CD4-positive, alpha-beta T cell treated with Interleukin-17A for 4 hours (primary cell): ENCODE data around the gene LDB3.

ENCODE experiments used
- DNase-seq: peaks from one replicate; pipeline ENCODE4 v3.0.0-alpha.2; 2020; ENCODE audit warnings: mixed read lengths

Gene LDB3

DNA sequence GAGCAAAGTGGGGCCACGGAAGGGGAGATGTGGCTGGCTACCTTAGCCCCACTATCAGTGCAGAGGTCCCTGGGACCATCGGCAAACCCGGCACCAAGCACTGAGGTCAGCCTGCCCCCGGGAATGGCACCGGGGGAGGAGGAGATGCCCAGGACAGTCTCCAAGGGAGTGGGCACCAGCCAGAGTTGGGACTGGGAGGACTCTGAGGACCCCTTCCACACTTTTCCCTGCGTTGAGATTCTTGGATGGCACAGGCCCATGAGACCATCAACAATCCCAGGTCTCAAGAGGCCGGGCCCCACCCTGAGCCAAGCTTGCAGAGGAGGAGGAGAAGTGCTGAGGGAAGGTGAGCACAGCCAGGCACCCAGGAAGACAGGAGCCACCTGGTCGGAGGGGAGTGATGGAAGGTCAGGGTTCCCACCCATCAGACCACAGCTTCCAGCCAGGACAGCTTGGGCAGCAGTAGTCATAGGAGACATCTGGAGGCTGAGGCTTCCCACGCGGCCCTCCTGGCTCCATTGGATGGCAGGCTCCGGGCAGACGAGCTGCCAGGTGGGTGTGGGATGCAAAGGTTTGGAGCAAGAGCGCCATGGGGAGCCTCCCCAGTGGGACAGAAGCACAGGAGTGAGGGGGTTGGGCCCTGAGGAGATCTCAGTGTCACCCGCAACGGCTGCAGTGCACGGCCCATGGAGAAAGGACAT lies 16.5 kb upstream of the LDB3 start:
- DNase-seq, result no peak

DNA sequence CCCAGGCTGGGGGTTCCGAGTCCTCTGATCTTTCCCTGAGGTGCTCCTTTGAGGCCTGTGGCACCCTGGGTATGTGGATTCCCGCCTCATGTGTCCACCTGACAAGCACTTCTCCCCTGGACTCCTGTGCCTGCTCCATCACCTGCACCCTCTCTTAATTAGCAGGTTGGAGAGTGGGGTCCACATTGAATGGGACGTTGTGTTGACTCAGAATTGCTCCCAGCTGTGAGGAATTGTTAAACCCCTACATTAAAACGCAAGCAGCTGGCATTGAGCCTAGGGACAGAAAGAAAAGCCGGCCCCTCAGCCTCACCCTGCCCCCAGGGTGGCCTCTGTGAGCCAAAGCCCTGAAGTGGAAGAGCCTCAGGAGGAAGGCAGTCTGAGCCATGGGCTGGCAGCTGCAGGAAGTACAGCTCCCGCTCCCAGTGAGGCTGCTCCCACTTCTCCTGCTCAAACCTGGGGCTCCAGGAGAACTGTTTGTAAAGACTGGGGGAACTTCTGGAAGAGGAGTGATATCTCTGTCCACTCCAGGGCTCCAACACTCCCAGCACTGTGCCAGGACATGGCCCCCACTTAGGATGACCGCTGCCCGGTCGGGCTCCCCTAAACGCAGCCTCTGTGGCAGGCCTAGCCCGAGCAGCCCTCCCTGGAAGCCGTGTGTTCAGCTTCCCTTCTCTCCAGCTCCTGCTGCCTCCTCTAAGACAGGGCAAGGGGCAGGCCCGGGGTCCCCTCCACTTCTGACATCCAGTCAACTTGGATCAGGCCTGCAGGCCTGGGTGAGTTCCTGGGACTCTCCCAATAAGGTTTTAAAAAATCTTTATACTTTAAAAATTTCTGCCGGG lies 15.7 kb upstream of the LDB3 start:
- DNase-seq, result no peak

DNA sequence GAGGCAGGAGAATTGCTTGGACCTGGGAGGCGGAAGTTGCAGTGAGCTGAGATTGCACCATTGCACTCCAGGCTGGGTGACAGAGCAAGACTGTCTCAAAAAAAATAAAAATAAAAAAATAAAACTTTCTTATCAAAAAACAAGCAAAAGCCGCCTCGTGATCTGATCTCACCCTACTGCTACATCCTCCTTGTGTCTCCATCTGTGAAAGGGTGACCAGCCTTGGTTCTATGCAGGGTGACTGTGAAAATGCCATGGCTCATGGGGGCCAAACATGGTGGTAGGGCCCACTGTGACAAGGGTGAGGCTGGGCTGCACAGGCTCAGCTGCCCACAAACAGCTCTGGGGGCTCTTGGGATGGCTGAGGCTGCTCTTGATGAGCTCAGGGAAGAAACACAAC lies 14.9 kb upstream of the LDB3 start:
- DNase-seq, result no peak

DNA sequence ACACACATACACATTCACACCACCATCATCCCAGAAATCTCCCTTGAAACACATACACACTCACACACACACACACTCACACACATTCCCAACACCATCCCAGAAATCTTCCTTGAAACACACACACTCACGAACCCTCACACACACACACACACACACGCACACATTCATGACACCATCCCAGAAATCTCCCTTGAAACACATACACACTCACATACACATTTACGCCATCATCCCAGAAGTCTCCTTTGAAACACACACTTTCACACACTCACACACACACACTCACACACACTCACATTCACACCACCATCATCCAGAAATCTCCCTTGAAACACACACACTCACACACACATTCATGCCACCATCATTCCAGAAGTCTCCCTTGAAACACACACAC lies 14.3 kb upstream of the LDB3 start:
- no peak for DNase-seq

DNA sequence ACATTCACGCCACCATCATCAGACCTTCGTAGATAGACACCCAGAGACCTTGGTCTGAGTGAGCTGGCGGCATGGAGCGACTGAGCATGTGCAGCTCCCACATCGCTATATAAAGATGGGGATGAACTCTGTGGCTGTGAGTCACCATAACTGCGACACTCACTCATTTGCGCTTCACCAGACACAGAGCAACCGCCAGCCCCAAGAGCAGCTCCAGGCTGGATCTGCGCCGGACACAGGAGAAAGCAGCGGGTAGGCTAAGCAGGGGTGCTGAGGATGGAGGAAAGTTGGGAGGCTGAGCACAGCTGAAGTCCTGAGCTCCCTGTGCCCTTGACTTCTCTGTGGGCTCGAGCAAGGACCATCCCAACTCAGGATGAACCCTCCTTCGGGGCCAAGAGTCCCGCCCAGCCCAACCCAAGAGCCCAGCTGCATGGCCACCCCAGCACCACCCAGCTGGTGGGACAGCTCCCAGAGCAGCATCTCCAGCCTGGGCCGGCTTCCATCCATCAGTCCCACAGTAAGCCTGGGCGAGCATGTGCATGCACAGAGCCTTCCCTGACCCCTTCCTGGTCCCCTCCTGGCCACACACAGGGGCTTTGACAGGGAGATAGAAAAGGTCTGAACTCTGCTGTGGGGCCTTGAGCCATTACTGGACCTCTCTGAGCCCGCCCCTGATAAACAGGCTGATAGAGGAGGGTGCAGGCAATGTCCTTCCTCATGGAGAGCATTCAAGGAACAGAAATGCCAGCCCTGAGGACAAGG lies 13.7 kb upstream of the LDB3 start, which contains the start of gene OPN4:
Gene OPN4, plus strand, starts transcription at position 137 of the 762 bp plus-strand sequence. Its CDS starts 237 bp downstream, at position 374.
- no peak for DNase-seq

DNA sequence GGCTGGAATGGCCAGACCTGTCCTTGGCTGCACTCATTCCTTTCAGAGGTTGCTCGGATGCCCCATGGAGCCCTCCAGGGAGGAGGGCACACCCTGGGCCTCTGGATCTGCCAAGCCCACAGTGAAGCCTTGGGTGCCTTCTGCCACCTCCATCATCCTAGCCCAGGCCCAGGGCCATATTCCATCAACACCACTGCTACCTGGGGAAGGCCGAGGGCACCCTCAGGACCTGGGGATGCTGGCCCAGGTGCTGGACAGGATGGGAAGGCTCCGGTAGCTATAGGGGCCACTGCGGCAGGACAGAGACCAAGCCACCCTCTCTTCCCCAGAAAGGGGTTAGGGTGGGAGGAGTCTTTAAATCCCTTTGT lies 13.2 kb upstream of the LDB3 start:
- DNase-seq, result no peak

DNA sequence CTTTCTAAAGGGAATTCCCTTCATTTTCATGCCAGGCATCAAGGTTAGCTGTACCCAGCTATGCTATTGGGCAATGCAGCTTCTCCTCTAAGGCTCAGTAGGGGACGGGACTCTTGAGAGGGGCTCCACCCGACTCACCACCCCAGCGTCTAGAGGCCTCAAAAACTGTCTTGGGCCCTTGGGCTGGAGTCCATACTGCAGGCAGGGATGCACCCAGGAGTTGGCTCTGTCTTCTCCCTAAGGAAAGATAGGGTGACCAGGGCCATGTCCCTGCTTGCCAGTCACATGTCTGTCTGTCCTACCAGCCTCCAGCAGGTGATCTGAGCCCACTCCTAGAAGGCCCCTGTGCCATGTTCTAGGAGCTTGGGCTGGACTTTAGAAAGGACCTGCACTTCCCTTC lies 12.7 kb upstream of the LDB3 start:
- DNase-seq, result no peak

DNA sequence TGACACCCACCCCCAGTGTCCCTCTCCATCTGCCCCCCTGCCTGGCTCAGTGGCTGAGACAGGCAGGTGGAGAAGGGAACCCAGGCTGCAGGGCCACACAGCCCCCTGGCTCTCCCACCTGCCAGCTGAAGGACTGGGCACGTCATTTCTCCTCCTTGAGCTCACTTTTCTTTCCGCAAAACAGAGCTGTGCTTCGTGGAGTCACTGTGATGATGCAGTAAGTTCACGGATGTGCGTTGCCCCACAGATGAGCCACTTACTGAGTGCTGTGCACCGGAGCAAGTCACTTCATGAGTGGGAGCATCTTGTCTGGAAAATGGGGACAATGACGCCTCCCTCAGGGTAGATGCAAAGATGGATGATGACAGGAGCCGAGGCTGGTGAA lies 11.3 kb upstream of the LDB3 start:
- no peak for DNase-seq

DNA sequence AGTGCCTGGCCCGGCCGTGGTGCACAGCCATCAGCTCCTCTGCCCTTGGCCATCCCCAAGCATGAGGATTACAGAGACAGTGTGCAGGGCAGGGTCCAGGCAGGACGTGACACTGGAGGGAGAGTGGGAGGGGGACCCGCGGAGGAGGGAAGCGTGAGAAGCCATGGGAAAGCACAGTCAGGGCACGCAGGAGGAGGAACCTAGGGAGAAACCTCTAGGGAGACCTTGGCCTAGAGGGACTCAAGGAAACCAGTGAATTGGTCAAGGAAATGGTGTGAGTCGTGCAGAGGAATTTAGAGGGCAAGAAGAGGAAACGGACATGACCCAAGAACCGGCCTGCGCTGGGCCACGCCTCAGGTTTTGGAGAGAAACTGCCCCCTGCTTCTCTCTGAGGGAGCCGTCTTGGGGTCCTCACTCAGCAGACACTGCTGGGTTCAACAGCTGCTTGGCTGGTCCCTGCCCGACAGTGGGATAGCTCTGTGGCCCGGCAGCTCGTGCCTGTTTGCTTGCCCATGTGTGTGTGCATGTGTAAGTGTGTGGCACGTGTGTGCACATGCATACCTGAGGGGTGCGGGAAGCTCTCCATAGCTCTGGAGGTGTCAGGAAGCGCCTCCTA lies 10.8 kb upstream of the LDB3 start:
- no peak for DNase-seq

DNA sequence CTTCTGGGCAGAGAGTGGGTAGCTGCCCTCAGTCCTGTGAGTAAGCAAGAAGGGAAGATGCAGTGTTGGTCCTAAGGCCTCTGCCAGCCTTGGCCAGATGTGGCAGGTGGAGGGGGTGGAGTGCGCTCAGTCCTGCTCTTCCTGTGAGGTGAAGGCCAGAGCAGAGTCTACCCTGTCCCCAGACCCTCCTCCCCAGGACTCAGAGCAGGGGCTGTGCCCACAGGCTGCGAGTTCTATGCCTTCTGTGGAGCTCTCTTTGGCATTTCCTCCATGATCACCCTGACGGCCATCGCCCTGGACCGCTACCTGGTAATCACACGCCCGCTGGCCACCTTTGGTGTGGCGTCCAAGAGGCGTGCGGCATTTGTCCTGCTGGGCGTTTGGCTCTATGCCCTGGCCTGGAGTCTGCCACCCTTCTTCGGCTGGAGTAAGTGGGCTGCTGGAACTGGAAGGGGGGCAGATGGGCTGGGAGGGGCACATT lies 10.0 kb upstream of the LDB3 start:
- no peak for DNase-seq

DNA sequence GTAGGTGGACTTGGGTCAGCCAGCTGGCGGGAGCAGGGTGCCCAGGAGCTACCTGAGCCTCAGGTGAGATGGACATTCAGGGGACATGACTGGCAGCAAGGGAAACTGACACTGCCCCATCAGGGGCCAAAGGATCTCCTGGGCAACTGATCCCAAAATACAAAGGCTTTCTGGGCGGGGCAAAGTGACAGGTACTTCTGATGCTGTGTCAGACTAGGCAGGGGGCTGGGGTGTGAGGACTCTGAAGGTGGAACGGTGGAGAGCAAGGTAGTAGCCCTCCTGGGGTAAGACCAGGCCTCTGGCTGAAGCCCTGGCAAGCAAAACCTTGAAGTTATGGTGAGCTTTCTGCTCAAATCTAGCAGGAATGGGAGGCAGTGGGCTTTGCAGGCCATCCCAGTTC lies 9.6 kb upstream of the LDB3 start:
- no peak for DNase-seq

DNA sequence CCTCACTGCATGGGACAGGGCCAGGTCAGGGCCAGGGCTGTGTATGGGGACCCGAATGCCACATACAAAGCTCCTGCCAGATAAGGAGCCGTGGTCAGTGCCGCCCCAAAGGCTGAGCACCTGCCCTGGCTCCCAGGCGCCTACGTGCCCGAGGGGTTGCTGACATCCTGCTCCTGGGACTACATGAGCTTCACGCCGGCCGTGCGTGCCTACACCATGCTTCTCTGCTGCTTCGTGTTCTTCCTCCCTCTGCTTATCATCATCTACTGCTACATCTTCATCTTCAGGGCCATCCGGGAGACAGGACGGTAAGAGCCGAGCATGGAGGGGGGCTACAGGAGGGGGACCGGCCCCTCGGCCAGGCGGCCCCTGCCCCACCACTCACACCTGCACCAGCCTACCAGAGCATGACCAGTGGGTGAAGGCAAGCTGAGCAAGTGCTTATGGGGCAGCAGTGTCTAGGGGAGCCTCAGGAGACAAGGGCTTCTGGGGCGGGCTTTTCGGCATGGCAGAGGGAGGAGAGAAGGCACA lies 9.1 kb upstream of the LDB3 start:
- DNase-seq, result no peak

DNA sequence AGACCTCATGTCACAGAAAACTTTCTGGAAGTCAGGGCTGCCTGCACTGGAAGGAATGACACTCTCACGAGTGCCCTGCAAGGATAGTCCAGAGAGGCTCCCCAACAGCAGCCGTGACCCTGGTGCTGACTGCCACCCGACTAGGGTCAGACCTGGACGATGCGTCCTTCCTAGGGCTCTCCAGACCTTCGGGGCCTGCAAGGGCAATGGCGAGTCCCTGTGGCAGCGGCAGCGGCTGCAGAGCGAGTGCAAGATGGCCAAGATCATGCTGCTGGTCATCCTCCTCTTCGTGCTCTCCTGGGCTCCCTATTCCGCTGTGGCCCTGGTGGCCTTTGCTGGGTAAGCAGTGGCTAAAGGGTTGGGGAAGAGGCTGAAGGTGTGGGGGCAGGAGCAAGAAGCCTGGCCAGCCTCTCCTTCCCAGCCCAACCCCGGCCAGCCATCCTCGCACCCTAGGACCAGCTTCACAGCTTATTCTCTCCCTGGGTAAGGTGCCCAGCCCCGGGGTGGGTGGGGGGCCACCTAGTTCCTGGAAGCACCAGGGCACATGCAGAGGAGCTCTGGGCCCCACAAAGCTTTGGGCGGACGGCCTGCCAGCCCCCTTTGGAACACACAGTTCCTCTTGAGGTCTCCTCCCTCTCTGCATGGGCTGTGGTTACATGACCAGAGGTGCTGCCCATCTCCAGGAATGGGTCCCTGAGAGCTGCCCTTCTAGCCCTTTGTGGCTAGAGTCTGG lies 8.4 kb upstream of the LDB3 start:
- DNase-seq, result no peak

DNA sequence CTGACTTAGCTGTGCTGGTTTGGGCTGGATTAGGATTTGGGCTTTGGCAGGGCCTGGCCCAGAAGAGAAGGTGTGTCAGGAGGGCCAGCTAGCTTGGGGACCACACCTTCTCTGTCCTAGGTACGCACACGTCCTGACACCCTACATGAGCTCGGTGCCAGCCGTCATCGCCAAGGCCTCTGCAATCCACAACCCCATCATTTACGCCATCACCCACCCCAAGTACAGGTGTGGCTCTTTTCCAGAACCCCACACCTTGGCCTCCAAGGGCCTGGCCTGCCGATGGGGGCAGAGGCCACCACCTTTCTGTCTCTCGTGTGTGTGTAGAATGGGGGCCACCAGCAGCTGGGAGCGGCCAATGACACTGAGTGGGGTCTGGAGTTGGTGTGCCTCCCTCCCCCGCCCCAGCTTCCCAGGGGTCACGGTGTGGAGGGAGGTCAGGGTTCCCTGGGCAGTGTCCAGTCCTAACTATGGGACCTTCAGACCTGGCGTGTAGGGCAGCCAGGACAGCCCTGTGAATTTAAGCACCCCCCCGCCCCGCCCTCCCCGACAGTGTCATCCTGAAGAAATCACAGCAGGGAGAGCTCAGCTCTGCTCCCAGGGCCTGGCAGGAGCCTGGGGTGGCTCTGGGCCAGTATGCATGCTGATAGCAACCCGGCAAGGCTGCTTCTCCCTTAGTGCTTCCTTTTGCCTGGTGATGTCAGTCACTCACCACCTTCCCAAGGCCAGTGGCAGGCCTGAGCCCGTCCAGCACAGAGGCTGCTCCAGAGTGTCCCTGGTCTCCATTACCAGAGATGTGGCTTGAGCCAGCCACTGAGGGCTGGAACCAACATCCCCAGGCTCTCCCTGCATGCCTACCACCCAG lies 6.9 kb upstream of the LDB3 start:
- DNase-seq, result no peak

DNA sequence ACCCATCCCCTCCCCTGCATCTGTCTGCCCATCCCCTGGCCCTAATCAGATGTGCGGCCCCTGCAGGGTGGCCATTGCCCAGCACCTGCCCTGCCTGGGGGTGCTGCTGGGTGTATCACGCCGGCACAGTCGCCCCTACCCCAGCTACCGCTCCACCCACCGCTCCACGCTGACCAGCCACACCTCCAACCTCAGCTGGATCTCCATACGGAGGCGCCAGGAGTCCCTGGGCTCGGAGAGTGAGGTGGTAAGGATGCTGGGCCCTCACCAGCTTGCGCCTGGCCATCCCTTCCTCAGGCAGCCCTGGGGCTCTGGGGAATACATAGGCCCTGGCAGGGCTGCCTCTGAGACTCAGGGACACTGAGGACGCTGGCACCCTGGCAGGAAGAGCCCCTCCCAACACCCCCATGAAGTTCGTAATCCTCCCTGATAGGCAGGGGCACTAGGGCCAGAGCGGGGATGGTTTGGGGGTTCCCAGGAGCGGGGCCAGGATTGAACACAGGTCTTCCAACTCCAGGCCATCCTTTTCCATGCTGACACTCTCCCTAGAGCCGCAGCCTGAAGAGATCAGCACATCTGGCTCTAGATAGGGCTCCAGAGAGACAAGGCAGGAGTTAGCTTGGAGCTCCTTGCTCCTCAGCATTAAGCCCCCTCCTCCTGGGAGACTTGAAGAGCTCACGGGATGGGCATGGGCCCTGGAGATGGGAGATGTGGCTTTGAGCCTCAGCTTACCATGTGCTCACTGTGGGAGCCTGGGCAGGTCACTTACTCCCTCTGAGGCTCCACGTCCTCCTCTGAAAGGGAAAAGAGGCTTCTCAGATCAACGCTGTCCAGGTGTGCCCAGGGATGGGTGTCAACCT lies 5.9 kb upstream of the LDB3 start:
- DNase-seq, result no peak

DNA sequence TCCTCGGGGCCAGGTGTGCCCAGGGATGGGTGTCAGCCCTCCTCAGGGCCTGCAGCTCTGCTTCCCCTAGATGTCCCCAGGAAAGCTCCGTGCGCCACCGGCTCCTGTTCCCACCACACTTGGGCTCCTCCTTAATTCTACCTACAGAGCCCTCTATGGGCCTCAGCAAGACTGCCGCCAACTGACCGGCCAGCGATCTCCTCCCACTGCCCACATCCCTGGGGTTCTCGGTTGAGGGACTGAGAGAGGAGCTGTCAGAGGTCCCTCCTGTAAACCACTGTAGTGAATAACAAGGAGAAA lies 5.3 kb upstream of the LDB3 start:
- DNase-seq, result no peak

DNA sequence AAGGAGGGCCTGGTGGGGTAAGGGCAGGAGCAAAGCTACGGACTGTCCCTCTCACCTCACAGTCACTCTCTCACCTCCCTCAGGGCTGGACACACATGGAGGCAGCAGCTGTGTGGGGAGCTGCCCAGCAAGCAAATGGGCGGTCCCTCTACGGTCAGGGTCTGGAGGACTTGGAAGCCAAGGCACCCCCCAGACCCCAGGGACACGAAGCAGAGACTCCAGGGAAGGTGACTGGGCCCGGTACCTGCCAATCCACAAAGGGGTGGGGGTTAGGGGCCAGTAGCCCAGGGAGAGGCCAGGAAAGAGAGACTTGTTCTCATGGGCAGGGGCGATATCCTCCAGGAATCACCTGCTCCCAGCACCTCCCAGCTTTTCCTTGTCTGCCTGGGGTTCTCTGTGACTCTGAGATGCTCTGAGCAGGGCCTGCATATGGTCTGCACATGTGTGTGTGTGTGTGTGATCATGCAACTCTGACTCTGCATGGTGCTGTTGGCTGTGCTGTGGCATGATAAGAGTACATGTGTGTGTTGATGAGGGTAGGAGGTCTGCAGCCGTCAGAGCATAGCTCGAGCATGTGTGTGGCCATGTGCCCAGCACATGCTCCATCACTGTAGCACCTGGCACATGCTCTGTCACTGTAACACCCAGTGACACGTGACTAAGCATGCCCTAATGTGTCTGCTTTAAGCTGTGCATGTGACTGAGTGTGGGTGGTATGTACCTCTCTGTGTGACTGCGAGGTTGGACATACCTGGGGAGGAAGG lies 4.6 kb upstream of the LDB3 start:
- DNase-seq, result no peak

DNA sequence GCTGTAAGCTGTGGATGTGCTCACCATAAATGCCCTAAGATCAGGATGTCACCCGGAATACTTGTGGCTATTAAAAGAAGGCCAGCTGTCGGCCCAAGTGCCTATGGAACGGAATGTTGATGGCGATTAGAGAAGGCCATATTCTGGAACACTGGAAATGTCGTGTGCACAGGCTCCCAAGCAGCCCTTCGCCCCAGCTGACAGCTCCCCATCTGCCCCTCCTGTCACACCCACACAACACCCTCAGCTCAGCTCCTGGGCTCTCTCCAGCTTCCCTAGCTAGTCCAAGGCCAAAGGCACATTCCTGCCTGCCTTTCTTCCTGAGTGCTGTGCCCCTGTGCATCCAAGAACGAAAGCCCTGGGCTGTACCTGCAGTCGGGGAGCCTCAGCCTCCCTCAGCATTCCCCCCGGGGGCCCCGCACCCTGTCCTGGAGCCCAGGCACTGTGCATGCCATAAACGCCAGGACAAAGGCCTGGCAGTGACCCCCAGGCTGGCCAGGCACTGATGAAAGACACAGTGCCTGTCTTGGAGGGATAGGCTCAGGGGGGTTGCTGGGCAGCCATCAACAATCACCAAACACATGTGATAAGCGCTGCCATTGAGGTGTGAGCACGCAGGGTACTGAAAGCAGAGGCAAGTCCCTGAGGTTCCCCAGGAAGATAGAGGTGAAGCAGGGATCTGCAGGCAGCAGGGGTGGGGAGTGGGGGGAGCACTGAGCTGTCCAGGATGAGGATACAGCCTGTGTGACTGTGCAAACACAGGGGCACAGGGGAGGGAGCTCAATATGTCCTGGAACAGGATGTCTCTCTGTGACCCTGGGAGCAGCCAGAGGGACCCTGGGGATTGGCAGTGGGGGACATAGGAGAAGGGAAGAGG lies 3.7 kb upstream of the LDB3 start:
- DNase-seq, result no peak

DNA sequence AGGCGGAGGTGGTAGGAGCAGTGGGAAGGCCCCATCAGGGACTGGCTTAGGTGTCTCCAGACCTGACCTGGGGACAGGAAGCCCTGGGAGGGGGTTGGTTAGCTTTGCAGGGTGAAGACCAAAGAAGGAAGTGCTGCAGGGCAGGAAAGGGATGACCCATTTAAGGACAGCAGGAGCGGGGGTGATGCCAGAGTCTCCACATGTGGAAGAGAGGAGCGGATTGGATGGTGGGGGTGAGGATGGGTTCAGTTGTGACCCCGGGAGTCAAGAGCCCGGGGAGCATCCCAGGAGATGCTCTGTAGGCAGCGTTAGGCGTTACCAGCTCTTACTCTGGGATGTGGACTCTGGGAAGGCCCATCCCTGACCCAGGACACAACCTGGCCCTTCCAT lies 3.1 kb upstream of the LDB3 start:
- DNase-seq, result no peak
